GM19328 (cell line): ENCODE data around the gene P4HA2.
"Not testable (repeated sequence)": the region's sequence is repeated elsewhere in the genome, so short reads cannot be mapped to it uniquely, and the experiment has no call there.

Experiments used
- ATAC-seq: cut with Tn5 transposase; IDR thresholded peaks from one replicate; pipeline ENCODE4 v1.9.1; 2021; ENCODE audit warnings: mild to moderate bottlenecking, moderate library complexity; ENCODE audit not compliant: unreplicated experiment

Gene P4HA2

DNA sequence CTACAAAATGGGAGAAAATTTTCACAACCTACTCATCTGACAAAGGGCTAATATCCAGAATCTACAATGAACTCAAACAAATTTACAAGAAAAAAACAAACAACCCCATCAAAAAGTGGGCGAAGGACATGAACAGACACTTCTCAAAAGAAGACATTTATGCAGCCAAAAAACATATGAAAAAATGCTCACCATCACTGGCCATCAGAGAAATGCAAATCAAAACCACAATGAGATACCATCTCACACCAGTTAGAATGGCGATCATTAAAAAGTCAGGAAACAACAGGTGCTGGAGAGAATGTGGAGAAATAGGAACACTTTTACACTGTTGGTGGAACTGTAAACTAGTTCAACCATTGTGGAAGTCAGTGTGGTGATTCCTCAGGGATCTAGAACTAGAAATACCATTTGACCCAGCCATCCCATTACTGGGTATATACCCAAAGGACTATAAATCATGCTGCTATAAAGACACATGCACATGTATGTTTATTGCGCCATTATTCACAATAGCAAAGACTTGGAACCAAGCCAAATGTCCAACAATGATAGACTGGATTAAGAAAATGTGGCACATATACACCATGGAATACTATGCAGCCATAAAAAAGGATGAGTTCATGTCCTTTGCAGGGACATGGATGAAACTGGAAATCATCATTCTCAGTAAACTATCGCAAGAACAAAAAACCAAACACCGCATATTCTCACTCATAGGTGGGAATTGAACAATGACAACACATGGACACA is 65.9 kb downstream of the P4HA2 start:
- ATAC-seq, result not testable (repeated sequence)

GRCh38 chr5:132156413-132156812 is 71.2 kb downstream of the P4HA2 start:
- no peak for ATAC-seq

DNA sequence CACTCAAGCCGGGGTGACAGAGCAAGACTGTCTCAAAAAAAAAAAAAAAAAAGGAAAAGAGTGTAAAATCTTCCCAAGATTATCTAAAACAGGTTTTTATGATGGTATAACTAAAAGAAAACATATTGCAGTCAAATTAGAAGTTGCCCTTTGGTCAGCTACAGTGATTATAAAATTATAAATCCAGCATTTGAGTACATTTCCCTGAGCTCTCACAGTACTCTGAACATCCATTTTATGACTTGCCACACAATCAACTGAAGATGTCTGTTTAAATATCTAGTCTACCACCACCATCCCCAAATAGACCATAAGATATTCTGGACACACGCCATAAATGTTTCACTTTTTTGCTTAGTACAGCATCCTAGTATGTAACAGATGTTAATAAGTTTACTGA is 77.1 kb downstream of the P4HA2 start:
- no peak for ATAC-seq

GRCh38 chr5:132147663-132148062 is 80.0 kb downstream of the P4HA2 start:
- ATAC-seq, result no peak

DNA sequence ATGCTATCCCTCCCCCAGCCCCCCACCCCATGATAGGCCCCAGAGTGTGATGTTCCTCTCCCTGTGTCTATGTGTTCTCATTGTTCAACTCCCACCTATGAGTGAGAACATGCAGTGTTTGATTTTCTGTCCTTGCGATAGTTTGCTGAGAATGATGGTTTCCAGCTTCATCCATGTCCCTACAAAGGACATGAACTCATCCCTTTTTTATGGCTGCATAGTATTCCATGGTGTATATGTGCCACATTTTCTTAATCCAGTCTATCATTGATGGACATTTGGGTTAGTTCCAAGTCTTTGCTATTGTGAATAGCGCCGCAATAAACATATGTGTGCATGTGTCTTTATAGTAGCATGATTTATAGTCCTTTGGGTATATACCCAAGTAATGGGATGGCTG is 82.3 kb downstream of the P4HA2 start:
- ATAC-seq, result not testable (repeated sequence)

GRCh38 chr5:132143148-132143547 is 84.5 kb downstream of the P4HA2 start:
- no peak for ATAC-seq

- ATAC-seq, result no peak
These were observed 85.2 kb downstream of the P4HA2 start for GRCh38 chr5:132142459-132142858.
